Esophagus squamous epithelium (tissue), 5 donors: ENCODE results near the gene FA2H. TPM values are rescaled to one million over a fixed set of nuclear protein-coding genes. Genes with fewer than 3 reads are reported as not detected.

Source experiments
- DNase-seq: peaks from one replicate; lab custom pipeline; 2025; lab: John Stamatoyannopoulos, UW
- H3K27ac ChIP-seq, 4 donors: fragments of 200-600 bp; sonication (generic); one replicate each; pipeline ENCODE4 v1.5.1; 2016 to 2019; ENCODE audit warnings: mild to moderate bottlenecking in 1 of 4
- H3K27me3 ChIP-seq, 4 donors: fragments of 200-600 bp; sonication (generic); 1 replicate in 3 of 4; 2 replicates in 1 of 4; pipeline versions ENCODE4 v1.5.1 to v1.6.0; 2017 to 2021; ENCODE audit warnings: antibody characterized with exemption in 1 of 4
- H3K36me3 ChIP-seq, 3 donors: fragments of 200-600 bp; sonication (generic); one replicate each; pipeline ENCODE4 v1.5.1; 2016 to 2019
- H3K4me1 ChIP-seq, 3 donors: fragments of 200-600 bp; sonication (generic); one replicate each; pipeline ENCODE4 v1.5.1; 2017 to 2019
- H3K4me3 ChIP-seq, 4 donors: fragments of 200-600 bp; sonication (generic); 1 replicate in 3 of 4; 2 replicates in 1 of 4; pipeline ENCODE4 v1.5.1; 2016 to 2019; ENCODE audit warnings: mild to moderate bottlenecking in 2 of 4, moderate library complexity in 1 of 4
- H3K9me3 ChIP-seq, 3 donors: fragments of 200-600 bp; sonication (generic); one replicate each; pipeline ENCODE4 v1.5.1; 2016 to 2019
- POLR2A ChIP-seq, 4 donors: fragments of 450-650 bp; IDR thresholded peaks; one replicate each; pipeline ENCODE4 v1.6.1; 2017; ENCODE audit warnings: antibody characterized with exemption in 4 of 4, mild to moderate bottlenecking in 4 of 4, moderate library complexity in 3 of 4
- WGBS, 2 donors: methylation state at CpG; one replicate each; pipeline ENCODE4 v1.1.5; 2018; 5-methylcytosine and 5-hydroxymethylcytosine counted together
- intact Hi-C: fragments of 100-400 bp; cut with DNase I; formaldehyde crosslinking; loops from one replicate; pipeline ENCODE4 v1.15.0; 2022
- total RNA-seq, 4 donors: library from RNA; depleted of rRNA; stranded (reverse); fragments of >200 nt; gene quantifications; one replicate each; pipeline ENCODE4 v1.1.0, GENCODE V29; 2016
- TF ChIP-seq, protein P1 (sequence below), 6 experiments: fragments of 450-650 bp in 4 of 6; fragments of 200-600 bp in 2 of 6; sonication (generic) in 2 of 6; IDR thresholded peaks; one replicate each; pipeline ENCODE4 v1.5.1; 2016 to 2019; ENCODE audit warnings: antibody characterized with exemption in 6 of 6, mild to moderate bottlenecking in 4 of 6, moderate library complexity in 4 of 6
- donor health status: DM: yes; HTN: yes; CAD: no.

Gene FA2H
- total RNA-seq, 4 donors from 2014 or later: 2.9 to 4.0 (median 3.3) TPM

DNA sequence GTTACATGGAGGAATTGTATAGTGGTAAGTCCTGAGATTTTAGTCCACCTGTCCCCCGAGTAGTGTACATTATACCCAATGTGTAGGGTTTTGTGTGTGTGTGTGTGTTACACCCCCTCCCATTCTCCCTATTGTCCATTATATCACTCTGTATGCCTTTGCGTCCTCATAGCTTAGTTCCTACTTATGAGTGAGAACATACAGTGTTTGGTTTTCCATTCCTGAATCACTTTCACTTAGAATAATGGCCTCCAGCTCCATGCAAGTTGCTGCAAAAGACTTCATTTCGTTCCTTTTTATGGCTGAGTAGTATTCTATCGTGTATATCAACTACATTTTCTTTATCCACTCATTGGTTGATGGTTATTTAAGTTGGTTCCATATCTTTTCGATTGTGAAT is 635 bp upstream of the FA2H start:
- no peak for DNase-seq
- Histone ChIP-seq H3K36me3 (no peaks in the 10 kb centered on the region), H3K4me1 (peaks cover 6 to 37% (median 8%) of the 10 kb centered on the region in 3 donors), H3K9me3 (no peaks in the 10 kb centered on the region), H3K4me3 (peak overlapping the region; percentile 41 to 75 (median 60)), H3K27me3 (peaks cover 0 to 52% (median 2%) of the 10 kb centered on the region in 4 donors), H3K27ac (peak overlapping the region in 2 of 4 donors; percentile 64 to 83)
- intact Hi-C loops: no loop called here
- WGBS, 2 donors: 55% methylated on average over 5 of the region's 5 CpGs
- no peak for TF ChIP-seq POLR2A (IDR thresholded peaks at IDR 0.05)
- TF ChIP-seq, protein P1, sequence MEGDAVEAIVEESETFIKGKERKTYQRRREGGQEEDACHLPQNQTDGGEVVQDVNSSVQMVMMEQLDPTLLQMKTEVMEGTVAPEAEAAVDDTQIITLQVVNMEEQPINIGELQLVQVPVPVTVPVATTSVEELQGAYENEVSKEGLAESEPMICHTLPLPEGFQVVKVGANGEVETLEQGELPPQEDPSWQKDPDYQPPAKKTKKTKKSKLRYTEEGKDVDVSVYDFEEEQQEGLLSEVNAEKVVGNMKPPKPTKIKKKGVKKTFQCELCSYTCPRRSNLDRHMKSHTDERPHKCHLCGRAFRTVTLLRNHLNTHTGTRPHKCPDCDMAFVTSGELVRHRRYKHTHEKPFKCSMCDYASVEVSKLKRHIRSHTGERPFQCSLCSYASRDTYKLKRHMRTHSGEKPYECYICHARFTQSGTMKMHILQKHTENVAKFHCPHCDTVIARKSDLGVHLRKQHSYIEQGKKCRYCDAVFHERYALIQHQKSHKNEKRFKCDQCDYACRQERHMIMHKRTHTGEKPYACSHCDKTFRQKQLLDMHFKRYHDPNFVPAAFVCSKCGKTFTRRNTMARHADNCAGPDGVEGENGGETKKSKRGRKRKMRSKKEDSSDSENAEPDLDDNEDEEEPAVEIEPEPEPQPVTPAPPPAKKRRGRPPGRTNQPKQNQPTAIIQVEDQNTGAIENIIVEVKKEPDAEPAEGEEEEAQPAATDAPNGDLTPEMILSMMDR (IDR thresholded peaks at IDR 0.05): no peak

DNA sequence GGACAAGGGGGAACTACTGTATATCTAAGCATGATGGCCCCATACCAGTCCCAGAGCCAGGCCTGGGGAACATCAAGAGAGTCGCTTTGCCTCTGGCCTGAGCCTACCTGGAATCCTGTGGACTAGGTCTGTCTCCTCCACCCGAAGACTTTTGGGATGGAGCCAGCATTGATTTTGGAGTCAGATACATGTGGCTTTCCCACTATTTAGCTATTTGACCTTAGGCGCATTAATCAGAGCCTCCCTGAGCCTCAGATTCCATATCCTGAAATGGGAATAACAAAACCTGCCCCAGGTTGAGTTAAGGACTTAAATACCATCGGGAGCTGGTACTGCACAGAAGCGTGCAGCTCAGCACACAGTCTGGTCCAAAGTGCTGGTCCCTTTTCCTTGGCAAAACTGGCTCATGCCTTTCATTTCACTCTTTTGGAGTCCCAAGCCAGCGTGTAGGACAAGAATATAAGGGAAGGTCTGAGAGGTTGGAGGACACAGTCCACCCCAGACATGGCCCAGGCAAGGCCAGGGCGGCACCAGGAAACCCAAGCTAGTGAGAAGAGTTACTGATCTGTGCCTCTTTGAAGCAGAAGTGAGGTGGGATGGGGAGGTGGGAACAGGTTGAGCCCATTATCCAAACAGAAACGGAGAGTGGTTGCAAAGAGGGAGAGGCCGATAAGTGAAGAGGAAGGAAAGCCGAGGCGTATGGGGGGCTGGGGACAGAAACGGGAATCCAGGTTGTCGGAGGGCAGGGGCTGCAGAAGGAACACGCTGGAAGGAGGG is 986 bp downstream of the FA2H start:
- Histone ChIP-seq H3K9me3 (no peaks in the 10 kb centered on the region), H3K27ac (peak overlapping the region in 1 of 4 donors; percentile 83), H3K4me1 (peaks cover 6 to 36% (median 8%) of the 10 kb centered on the region in 3 donors), H3K4me3 (peak overlapping the region; percentile 41 to 75 (median 60)), H3K36me3 (no peaks in the 10 kb centered on the region), H3K27me3 (peaks cover 0 to 60% (median 2%) of the 10 kb centered on the region in 4 donors)
- 51 to 58% methylated on average over 12 of the region's 14 CpGs for WGBS, 2 donors
- DNase-seq: no peak
- no peak for TF ChIP-seq POLR2A (IDR thresholded peaks at IDR 0.05)
- TF ChIP-seq, protein P1 (IDR thresholded peaks at IDR 0.05): no peak
- intact Hi-C loops: no loop called here

DNA sequence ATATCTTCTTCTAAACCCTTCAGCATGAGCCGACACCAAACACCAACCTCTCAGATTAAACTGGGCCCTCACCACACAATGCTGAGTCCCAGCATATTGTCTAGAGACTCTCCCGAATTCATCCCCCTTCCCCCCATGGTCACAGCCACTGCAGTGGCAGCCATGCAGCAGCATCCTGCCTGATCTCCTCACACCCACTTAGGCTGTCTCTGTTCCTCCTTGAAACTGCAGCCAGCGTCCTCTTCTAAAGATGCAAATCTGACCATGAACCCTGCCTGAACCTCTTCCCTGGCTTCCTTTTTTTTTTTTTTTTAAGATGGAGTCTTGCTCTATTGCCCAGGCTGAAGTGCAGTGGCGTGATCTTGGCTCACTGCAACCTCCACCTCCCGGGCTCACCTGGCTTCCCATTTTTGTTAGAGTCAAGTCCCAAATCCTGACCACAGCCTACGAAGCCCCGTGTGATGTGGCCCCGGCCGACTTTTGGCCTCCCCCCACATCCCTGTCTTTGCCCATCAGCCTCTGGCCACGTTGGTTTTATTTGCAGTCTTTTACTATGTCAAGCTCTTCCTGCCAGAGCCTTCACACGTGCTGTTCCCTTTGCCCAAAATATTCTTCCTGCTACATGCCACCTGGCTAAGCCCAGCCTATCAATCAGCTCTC is 2.8 kb downstream of the FA2H start:
- no peaks in the 10 kb centered on the region for H3K9me3 ChIP-seq
- TF ChIP-seq, protein P1 (IDR thresholded peaks at IDR 0.05): no peak
- TF ChIP-seq POLR2A (IDR thresholded peaks at IDR 0.05): no peak
- no peak for DNase-seq
- WGBS, 2 donors: 42 to 70% methylated on average over 9 to 11 of the region's 11 CpGs
- H3K27ac ChIP-seq: no peak overlapping the region
- no peaks in the 10 kb centered on the region for H3K36me3 ChIP-seq
- peaks cover 6 to 28% (median 8%) of the 10 kb centered on the region in 3 donors for H3K4me1 ChIP-seq
- peaks cover 0 to 69% (median 2%) of the 10 kb centered on the region in 4 donors for H3K27me3 ChIP-seq
- H3K4me3 ChIP-seq: no peak overlapping the region
- intact Hi-C loops: no loop called here

DNA sequence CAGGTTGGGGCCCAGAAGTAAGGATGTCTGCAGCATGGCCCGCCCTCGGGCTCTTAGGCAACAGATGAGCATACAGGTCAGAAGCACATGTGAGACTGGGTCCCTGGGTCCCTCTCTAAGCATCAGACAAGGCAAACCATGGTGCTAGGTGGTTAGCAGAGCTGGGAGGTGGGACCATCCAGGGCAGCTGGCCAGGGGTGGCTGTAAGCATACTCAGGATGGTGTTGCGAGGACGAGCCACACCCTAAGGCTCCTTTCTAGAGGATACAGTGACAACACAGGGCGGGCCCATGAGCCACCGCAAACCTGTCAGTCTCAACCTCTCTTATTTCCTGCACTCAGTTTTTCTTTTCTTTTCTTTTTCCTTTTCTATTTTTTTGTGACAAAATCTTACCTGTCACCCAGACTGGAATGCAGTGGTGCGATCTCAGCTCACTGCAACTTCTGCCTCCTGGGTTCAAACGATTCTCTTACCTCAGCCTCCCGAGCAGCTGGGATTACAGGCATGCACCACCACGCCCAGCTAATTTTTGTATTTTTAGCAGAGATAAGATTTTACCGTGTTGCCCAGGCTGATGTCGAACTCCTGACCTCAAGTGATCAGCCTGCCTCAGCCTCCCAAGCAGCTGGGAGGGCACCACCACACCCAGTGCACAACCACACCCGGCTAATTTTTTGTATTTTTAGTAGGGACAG is 3.6 kb downstream of the FA2H start:
- Histone ChIP-seq H3K9me3 (no peaks in the 10 kb centered on the region), H3K27ac (no peak overlapping the region), H3K4me1 (peaks cover 6 to 28% (median 8%) of the 10 kb centered on the region in 3 donors), H3K36me3 (no peaks in the 10 kb centered on the region), H3K4me3 (no peak overlapping the region), H3K27me3 (peaks cover 0 to 73% (median 2%) of the 10 kb centered on the region in 4 donors)
- intact Hi-C loops: no loop called here
- WGBS, 2 donors: 67 to 73% methylated on average over 11 of the region's 13 CpGs
- no peak for DNase-seq
- TF ChIP-seq, protein P1 (IDR thresholded peaks at IDR 0.05): no peak
- no peak for TF ChIP-seq POLR2A (IDR thresholded peaks at IDR 0.05)
